HEK293T (cell line): Measurements from ENCODE around the gene IL32.

ENCODE experiments used
- BHLHE40 ChIP-seq: fragments of 450-650 bp; IDR thresholded peaks from 2 replicates; pipeline ENCODE4 v1.6.1; 2016; ENCODE audit warnings: mild to moderate bottlenecking, moderate library complexity, borderline replicate concordance
- CTBP1 ChIP-seq: fragments of 450-650 bp; IDR thresholded peaks from 2 replicates; pipeline ENCODE4 v1.6.1; 2016; ENCODE audit warnings: borderline replicate concordance
- ELF4 ChIP-seq: fragments of 450-650 bp; IDR thresholded peaks from 2 replicates; pipeline ENCODE4 v1.6.1; 2017; ENCODE audit warnings: antibody characterized with exemption
- FOXA1 ChIP-seq: fragments of 450-650 bp; IDR thresholded peaks from 2 replicates; pipeline ENCODE4 v1.6.1; 2016; ENCODE audit warnings: mild to moderate bottlenecking
- FOXK2 ChIP-seq: fragments of 450-650 bp; IDR thresholded peaks from 2 replicates; pipeline ENCODE4 v1.6.1; 2016; ENCODE audit warnings: mild to moderate bottlenecking
- HDGF ChIP-seq: fragments of 450-650 bp; IDR thresholded peaks from 2 replicates; pipeline ENCODE4 v1.6.1; 2017; ENCODE audit warnings: antibody characterized with exemption, borderline replicate concordance
- LEF1 ChIP-seq: fragments of 450-650 bp; IDR thresholded peaks from 2 replicates; pipeline ENCODE4 v1.6.1; 2017; ENCODE audit warnings: mild to moderate bottlenecking, borderline replicate concordance
- SP1 ChIP-seq: fragments of 450-650 bp; IDR thresholded peaks from 2 replicates; pipeline ENCODE4 v1.6.1; 2017
- SUZ12 ChIP-seq: fragments of 450-650 bp; IDR thresholded peaks from 2 replicates; pipeline ENCODE4 v1.6.1; 2016; ENCODE audit warnings: mild to moderate bottlenecking
- TARDBP ChIP-seq: fragments of 450-650 bp; IDR thresholded peaks from 2 replicates; pipeline ENCODE4 v1.6.1; 2016

- TF ChIP-seq LEF1 (no peak), CTBP1 (no peak), SP1 (no peak), FOXA1 (no peak), BHLHE40 (no peak), TARDBP (no peak), HDGF (no peak), FOXK2 (no peak), ELF4 (no peak), SUZ12 (no peak)
Observed at GRCh38 chr16:3035972-3036725, 29.3 kb upstream of the IL32 start.
